ENCODE results near the gene ALG1L2.
"Not testable (repeated sequence)": the region's sequence is repeated elsewhere in the genome, so short reads cannot be mapped to it uniquely, and the experiment has no call there.

ALG1L2 gene, protein sequence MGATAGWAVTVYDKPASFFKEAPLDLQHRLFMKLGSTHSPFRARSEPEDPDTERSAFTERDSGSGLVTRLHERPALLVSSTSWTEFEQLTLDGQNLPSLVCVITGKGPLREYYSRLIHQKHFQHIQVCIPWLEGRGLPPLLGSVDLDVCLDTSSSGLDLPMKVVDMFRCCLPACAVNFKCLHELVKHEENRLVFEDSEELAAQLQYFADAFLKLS

DNA sequence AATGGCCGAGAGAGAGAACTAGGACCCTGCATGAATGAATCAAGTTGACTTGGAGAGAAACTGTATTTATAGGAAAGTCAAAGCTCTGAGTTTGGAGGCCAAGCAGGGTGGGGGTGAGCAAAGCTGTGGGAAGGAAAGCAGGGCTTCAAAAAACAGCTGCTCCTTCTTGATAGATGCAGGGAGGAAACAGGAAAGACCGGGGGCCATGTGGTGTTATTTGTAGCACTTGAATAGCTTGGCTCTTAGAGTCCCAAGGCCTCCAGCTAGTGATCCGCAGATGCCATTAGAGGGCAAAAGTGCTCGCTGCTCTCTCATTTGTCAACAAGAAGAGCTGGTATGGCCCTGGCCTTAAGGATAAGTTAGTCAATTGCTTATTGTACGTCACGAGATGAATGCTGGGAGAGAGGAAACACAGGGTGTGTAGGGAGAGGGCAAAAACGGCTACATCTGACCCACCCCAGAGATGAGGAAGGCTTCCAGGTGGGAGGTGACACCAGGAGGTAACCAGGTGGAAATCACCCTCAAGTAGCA lies at the start of gene ALG1L2:
ALG1L2 (plus strand) TSS at position 481 of the 531 bp plus-strand sequence. CDS start 186 bp downstream, outside the sequence.
- peaks cover 11% of the 10 kb centered on the region for H3K4me1 Mint-ChIP-seq
- peak within 1 kb of the TSS in 1 of 2 donors; percentile 8 for H3K27ac Mint-ChIP-seq
- no peaks in the 10 kb centered on the region for H3K9me3 Mint-ChIP-seq
- ATAC-seq (no peak), DNase-seq (no peak)
- H3K4me3 Mint-ChIP-seq: no peak within 1 kb of the TSS
- peaks cover 19% of the 10 kb centered on the region for H3K27me3 Mint-ChIP-seq

DNA sequence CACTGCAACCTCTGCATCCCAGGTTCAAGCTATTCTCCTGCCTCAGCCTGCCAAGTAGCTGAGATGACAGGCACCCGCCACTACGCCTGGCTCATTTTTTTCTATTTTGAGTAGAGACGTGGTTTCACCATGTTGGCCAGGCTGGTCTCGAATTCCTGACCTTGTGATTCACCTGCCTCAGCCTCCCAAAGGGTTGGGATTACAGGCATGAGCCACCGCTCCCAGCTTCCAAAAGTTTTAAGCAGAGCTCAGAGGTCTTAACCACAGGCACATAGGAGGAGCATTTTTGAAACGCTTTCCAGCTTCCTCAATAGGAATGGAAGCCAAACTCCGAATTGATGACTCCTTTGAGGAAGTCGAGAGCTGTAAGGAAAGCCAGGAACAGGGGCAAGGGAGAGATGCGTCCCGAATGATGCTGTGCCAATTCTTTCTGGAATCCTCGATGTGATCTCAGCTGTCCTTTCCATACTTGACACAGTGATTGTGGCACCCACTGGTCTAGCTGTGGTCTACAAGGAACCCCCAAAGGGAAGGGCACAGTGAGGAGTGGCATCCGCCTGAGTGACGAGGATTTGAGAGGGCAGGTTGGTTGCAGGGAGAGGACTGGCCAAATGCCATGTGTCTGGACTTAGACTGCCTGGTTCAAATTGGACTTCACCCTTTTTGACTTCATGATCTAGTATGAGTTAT lies 44.4 kb upstream of the ALG1L2 start:
- H3K27me3 Mint-ChIP-seq, H3K4me3 Mint-ChIP-seq, ATAC-seq, DNase-seq, H3K9me3 Mint-ChIP-seq, H3K4me1 Mint-ChIP-seq: not testable (repeated sequence)
- peak overlapping the region; percentile 6 to 82 for H3K27ac Mint-ChIP-seq

DNA sequence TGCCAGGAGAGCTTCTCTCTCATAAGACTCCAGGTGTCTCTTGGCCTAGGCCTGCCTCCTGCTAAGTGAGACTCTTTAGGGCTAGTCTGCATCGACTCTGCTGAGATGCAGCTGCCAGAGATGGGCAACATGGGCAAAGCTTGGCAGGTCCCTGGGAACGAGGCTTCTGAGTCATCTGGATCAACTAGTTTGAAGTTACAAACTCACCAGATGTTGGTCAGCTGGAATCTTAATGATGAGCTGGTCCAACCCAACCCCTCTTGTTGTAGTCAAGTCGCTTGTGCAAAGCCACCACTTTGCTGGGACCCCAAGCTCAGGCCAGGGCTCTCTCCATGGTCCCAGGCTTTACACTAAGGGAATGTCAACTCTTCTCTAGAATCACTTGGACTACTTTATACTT lies 38.9 kb upstream of the ALG1L2 start:
- H3K9me3 Mint-ChIP-seq, H3K27me3 Mint-ChIP-seq, DNase-seq, H3K4me3 Mint-ChIP-seq, H3K4me1 Mint-ChIP-seq, ATAC-seq, H3K27ac Mint-ChIP-seq: not testable (repeated sequence)

DNA sequence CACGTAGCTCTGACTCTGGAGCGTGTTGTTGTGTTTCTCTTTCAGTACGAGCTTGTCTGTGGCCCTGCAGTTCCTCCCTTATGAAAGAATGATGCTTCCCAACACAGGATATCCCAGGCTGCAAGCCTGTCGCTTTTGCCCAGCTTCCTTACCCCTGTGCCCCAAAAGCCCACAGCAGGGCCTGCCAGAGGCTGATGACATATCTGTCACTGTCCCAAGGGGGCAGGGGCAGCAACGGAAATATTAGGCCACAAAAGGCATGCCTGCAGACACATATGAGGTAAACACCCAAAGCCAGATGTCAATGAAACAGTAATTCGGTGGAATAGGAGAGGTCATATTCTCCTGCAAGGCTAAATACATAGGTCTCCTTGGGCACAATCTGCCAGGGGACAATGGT lies 38.0 kb upstream of the ALG1L2 start:
- H3K27me3 Mint-ChIP-seq, H3K9me3 Mint-ChIP-seq, H3K4me3 Mint-ChIP-seq, H3K4me1 Mint-ChIP-seq, H3K27ac Mint-ChIP-seq, ATAC-seq, DNase-seq: not testable (repeated sequence)

DNA sequence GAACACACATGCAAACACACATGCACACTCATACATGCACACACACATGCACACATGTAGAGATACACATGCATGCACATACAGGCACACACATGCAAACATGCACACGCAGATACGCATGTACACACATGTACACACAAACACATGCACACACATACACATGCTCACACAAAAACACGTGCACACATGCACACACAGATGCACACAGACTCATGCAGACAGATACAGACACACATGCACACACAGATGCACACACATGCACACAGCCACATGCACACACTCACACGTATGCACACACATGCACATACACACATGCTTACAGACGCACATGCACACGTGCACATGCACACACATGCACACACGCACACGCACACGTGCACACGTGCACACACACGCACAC lies 37.3 kb upstream of the ALG1L2 start:
- DNase-seq (no peak), ATAC-seq (no peak)
- Mint-ChIP-seq H3K9me3 (peaks cover 8 to 9% of the 10 kb centered on the region in 2 donors), H3K27me3 (peaks cover 6% of the 10 kb centered on the region), H3K4me1 (no peaks in the 10 kb centered on the region), H3K27ac (no peak overlapping the region), H3K4me3 (no peak overlapping the region)

DNA sequence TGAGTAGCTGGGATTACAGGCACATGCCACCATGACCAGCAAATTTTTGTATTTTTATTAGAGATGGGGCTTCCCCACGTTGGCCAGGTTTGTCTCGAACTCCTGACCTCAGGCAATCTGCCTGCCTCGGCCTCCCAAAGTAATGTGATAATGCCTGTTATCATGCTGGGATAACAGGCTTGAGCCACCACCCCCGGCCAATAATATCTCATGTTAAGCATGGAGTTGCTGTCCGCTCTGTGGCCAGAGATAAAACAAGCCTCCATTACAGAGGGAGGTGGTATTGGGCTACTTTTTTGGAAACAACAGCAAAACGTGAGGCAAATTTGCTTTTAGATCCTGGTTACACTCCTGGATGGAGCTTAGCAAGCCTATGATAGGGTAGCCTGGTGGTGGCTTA lies 32.9 kb upstream of the ALG1L2 start:
- ATAC-seq: no peak
- no peak overlapping the region for H3K4me3 Mint-ChIP-seq
- H3K27ac Mint-ChIP-seq: no peak overlapping the region
- H3K27me3 Mint-ChIP-seq: no peaks in the 10 kb centered on the region
- no peaks in the 10 kb centered on the region for H3K4me1 Mint-ChIP-seq
- DNase-seq: no peak
- H3K9me3 Mint-ChIP-seq: peaks cover 7 to 9% of the 10 kb centered on the region in 2 donors

DNA sequence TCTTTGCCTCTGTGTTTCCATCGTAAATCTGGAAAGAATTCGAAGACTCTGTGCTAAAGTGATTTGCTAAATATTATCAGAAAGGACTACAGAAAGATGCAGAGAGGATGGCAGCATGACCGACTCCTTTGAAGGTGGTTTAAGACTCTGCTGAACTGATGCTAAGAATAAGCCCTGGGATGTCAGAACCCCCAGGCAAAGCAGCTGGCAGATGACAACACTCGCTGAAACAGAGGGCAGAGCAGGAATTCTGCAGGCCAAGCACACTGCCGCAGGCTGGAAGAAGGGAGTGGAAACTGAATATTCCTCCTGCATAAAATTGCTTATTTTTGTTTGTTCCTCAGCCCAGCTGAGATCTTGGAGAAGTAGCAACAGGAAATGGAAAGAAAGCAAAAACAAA lies 29.3 kb upstream of the ALG1L2 start:
- not testable (repeated sequence) for H3K4me3 Mint-ChIP-seq, H3K4me1 Mint-ChIP-seq, H3K27me3 Mint-ChIP-seq, DNase-seq, H3K9me3 Mint-ChIP-seq, H3K27ac Mint-ChIP-seq, ATAC-seq

DNA sequence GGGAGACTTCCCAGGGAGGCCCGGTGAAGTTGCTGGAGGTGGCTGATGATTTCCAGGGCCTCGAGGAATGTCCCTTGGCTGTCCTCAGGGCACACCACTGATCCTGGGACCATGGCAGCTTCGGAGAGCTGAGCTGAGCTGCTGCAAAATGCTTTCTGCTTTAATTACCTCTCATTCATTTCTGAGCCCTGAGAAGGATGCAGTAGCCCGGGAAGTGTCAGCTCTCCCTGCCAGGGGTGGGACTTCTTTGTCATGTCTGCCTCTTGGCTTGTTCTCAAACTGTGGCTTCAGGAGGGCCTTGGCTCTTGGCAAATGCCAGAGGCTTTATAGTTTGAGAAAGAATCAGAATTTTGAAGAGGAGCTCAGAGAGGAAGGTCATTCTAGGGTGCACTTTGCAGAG lies 28.7 kb upstream of the ALG1L2 start:
- H3K9me3 Mint-ChIP-seq, H3K4me3 Mint-ChIP-seq, DNase-seq, H3K4me1 Mint-ChIP-seq, H3K27me3 Mint-ChIP-seq, ATAC-seq: not testable (repeated sequence)
- peak overlapping the region in 1 of 2 donors; percentile 85 for H3K27ac Mint-ChIP-seq

DNA sequence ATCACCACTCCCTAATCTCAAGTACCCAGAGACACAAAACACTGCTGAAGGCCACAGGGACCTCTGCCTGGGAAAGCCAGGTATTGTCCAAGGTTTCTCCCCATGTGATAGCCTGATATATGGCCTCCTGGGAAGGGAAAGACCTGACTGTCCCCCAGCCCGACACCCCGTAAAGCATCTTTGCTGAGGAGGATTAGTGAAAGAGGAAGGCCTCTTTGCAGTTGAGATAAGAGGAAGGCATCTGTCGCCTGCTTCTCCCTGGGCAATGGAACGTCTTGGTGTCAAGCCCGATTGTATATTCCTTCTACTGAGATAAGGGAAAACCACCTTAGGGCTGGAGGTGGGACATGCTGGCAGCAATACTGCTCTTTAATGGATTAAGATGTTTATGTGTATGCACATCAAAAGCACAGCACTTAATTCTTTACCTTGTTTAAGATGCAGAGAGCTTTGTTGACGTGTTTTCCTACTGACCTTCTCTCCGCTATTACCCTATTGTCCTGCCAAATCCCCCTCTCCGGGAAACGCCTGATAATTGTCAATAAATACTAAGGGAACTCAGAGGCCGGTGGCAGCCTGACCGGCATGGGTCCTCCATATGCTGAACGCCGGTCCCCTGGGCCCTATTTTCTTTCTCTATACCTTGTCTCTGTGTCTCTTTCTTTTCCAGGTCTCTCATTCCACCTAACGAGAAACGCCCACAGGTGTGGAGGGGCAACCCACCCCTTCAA lies 23.9 kb upstream of the ALG1L2 start:
- not testable (repeated sequence) for H3K27me3 Mint-ChIP-seq, H3K4me1 Mint-ChIP-seq, H3K27ac Mint-ChIP-seq, H3K9me3 Mint-ChIP-seq, ATAC-seq, H3K4me3 Mint-ChIP-seq, DNase-seq

DNA sequence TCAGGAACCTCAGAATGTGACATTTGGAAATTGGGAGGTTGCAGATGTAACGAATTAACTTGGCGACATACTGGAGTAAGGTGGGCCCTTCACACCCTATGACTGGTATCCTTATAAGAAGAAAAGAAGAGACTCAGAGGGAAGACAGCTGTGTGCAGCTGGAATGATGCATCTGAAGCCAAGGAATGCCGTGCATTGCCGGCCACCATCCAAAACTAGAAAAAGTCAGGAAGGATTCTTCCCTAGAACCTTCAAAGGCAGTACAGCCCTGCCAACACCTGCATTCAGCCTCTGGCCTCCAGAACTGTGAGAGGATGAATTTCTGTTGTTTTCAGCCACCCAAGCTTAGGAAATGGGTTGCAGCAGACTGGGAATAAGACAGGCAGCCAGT lies 23.4 kb upstream of the ALG1L2 start:
- H3K27me3 Mint-ChIP-seq, DNase-seq, H3K27ac Mint-ChIP-seq, H3K4me1 Mint-ChIP-seq, H3K4me3 Mint-ChIP-seq, ATAC-seq, H3K9me3 Mint-ChIP-seq: not testable (repeated sequence)

DNA sequence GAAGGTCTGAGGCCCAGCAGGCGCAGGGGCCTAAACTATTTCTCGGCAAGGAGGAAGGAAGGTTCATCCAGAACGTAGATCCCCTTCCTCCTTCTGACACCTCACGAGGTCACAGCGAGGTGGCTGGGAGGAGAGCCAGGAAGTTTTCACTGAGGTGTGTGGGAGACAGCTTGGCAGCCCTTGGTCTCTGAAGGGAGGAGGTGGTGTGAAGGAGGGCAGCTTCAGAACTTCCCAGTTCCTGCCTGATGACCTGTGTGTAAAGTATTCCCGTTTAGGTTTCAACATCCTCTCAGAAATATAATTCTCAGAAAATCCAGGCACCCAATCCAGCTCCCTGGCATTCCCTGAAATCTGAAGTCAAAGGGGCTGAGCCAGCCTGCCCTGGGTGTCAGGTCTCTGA lies 22.9 kb upstream of the ALG1L2 start:
- not testable (repeated sequence) for DNase-seq, ATAC-seq, H3K4me1 Mint-ChIP-seq, H3K27ac Mint-ChIP-seq, H3K27me3 Mint-ChIP-seq, H3K9me3 Mint-ChIP-seq, H3K4me3 Mint-ChIP-seq

DNA sequence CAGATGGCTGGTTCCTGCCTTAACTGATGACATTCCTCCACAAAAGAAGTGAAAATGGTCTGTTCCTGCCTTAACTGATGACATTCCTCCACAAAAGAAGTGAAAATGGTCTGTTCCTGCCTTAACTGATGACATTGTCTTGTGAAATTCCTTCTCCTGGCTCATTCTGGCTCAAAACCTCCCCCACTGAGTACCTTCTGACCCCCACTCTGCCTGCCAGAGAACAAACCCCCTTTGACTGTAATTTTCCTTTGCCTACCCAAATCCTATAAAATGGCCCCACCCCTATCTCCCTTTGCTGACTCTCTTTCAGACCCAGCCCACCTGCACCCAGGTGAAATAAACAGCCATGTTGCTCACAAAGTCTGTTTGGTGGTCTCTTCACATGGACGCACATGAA lies 22.5 kb upstream of the ALG1L2 start:
- not testable (repeated sequence) for H3K4me1 Mint-ChIP-seq, H3K9me3 Mint-ChIP-seq, H3K4me3 Mint-ChIP-seq, DNase-seq, H3K27ac Mint-ChIP-seq, ATAC-seq, H3K27me3 Mint-ChIP-seq

DNA sequence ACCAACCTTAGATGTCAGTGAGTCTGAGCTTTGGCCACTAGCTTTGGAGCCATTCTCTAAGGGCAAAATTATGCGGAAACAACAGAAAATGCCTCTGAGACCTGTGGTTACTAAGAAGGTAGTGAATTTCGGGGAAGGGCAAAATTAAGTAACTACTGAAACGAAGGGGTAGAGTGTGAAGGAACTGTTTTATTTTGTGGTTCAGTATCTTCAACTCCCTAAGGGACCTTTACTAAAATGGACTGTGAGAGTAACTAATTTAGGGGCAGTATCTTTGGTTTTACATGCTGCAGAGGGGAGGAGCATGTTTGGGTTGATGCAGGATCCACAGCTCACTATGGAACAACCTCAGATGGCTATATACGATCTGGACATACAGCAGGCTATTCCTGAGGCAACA lies 8.0 kb upstream of the ALG1L2 start:
- DNase-seq: no peak
- no peak overlapping the region for H3K4me3 Mint-ChIP-seq
- H3K27ac Mint-ChIP-seq: no peak overlapping the region
- H3K4me1 Mint-ChIP-seq: no peaks in the 10 kb centered on the region
- peaks cover 5 to 18% of the 10 kb centered on the region in 2 donors for H3K9me3 Mint-ChIP-seq
- H3K27me3 Mint-ChIP-seq: peaks cover 12% of the 10 kb centered on the region
- no peak for ATAC-seq

DNA sequence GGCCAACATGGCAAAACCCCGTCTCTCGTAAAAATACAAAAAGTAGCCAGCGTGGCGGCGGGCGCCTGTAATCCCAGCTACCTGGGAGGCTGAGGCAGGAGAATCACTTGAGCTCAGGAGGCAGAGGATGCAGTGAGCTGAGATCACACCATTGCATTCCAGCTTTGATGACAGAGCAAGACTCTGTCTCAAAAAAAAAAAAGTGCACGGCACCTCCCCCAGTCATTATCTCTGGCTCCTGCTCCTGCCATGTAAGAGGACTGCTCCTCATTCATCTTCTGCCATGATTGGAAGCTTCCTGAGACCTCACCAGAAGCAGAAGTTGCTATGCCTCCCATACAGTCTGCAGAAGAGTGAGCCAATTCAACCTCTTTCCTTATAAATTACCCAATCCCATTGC lies 4.0 kb upstream of the ALG1L2 start:
- peaks cover 27% of the 10 kb centered on the region for H3K27me3 Mint-ChIP-seq
- peaks cover 9% of the 10 kb centered on the region for H3K4me1 Mint-ChIP-seq
- ATAC-seq (no peak), DNase-seq (no peak)
- peaks cover 3 to 9% of the 10 kb centered on the region in 2 donors for H3K9me3 Mint-ChIP-seq
- no peak overlapping the region for H3K27ac Mint-ChIP-seq
- no peak overlapping the region for H3K4me3 Mint-ChIP-seq

DNA sequence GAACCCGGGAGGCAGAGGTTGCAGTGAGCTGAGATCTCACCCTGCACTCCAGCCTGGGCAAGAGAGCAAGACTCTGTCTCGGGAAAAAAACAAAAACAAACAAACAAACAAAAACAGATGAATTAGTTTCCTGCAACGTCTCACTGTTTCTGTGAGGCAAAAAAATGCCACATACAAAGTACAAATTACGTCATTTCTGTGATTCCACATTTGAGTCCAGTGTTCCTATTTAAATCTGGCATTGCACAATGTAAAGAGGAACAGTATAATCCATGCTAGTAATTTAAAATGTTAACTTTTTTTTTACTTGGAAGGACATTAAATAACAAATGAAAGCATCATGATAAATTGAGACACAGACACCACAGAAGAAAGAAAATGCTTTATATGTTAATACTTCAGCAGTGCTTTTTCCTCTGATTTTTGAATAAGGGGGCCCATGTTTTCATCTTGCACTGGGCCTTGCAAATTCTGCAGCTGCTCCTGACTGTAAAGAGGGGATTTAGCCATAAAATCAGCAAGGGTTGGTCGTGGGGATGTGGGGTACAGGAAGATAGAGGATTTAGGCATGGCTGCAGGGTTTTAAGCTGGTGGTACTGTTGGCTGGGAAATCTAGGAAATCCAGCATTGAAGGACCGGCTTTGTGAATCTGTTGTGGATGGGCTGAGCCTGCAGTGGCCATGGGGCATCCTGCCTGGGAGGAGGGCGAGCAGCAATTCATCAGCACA lies 1.9 kb downstream of the ALG1L2 start:
- peaks cover 18% of the 10 kb centered on the region for H3K4me1 Mint-ChIP-seq
- peaks cover 19% of the 10 kb centered on the region for H3K27me3 Mint-ChIP-seq
- H3K27ac Mint-ChIP-seq, H3K9me3 Mint-ChIP-seq, ATAC-seq, H3K4me3 Mint-ChIP-seq, DNase-seq: not testable (repeated sequence)

Data from stimulated activated naive CD8-positive, alpha-beta T cell treated with anti-CD3 and anti-CD28 coated beads, Interleukin-15, amount 100 ng/mL, for 72 hours (primary cell).